Measurements from ENCODE around the gene FXYD1.

DNA sequence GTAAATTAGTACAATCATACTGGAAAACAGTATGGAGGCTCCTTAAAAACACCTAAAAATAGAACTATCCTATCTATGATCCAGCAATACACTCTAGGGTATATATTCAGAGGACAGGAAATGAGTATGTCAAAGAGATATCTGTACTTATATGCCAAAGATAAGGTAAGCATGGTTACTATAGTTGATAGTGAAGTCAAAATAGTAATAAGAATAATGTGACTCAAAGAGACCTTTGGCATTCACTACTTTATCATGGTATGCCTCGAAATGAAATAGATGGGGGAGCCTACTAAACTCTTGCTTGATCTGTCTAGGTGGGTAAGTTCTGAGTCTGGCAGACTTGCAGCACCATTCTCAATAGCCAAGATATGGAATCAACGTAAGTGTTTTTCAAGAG lies 46.3 kb downstream of the FXYD1 start:
- TF ChIP-seq, protein P1, sequence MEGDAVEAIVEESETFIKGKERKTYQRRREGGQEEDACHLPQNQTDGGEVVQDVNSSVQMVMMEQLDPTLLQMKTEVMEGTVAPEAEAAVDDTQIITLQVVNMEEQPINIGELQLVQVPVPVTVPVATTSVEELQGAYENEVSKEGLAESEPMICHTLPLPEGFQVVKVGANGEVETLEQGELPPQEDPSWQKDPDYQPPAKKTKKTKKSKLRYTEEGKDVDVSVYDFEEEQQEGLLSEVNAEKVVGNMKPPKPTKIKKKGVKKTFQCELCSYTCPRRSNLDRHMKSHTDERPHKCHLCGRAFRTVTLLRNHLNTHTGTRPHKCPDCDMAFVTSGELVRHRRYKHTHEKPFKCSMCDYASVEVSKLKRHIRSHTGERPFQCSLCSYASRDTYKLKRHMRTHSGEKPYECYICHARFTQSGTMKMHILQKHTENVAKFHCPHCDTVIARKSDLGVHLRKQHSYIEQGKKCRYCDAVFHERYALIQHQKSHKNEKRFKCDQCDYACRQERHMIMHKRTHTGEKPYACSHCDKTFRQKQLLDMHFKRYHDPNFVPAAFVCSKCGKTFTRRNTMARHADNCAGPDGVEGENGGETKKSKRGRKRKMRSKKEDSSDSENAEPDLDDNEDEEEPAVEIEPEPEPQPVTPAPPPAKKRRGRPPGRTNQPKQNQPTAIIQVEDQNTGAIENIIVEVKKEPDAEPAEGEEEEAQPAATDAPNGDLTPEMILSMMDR (conservative IDR thresholded peaks at IDR 0.05) = no peak
- no peak for TF ChIP-seq EZH2 (IDR thresholded peaks at IDR 0.05; ENCODE audit: low read depth)

Measured in PC-9 (cell line).